Uterus (tissue), 4 donors: ENCODE measurements around the gene POLR3K. TPM values are rescaled to one million over a fixed set of nuclear protein-coding genes. Genes with fewer than 3 reads are reported as not detected.
"Not testable (repeated sequence)": the region's sequence is repeated elsewhere in the genome, so short reads cannot be mapped to it uniquely, and the experiment has no call there.

Experiments
- DNase-seq, 2 donors: peaks; one replicate each; pipeline ENCODE4 v3.0.0-alpha.2; 2019 to 2020
- H3K27ac ChIP-seq, 2 donors: fragments of 200-600 bp; sonication (generic); 1 replicate in 1 of 2; 2 replicates in 1 of 2; pipeline ENCODE4 v1.5.1; 2016 to 2018
- H3K27me3 ChIP-seq, 2 donors: fragments of 200-600 bp; sonication (generic); one replicate each; pipeline ENCODE4 v1.5.1; 2018 to 2019; ENCODE audit warnings: control low read depth in 1 of 2
- H3K36me3 ChIP-seq, 2 donors: fragments of 200-600 bp; sonication (generic); one replicate each; pipeline ENCODE4 v1.5.1; 2019; ENCODE audit warnings: control low read depth in 1 of 2
- H3K4me1 ChIP-seq, 2 donors: fragments of 200-600 bp; sonication (generic); one replicate each; pipeline ENCODE4 v1.5.1; 2018 to 2019; ENCODE audit warnings: control low read depth in 1 of 2
- H3K4me3 ChIP-seq, 2 donors: fragments of 200-600 bp; sonication (generic); 1 replicate in 1 of 2; 2 replicates in 1 of 2; pipeline ENCODE4 v1.5.1; 2018 to 2019; ENCODE audit warnings: mild to moderate bottlenecking in 1 of 2
- H3K9me3 ChIP-seq, 2 donors: fragments of 200-600 bp; sonication (generic); one replicate each; pipeline ENCODE4 v1.5.1; 2019; ENCODE audit warnings: control low read depth in 1 of 2
- POLR2A ChIP-seq, 2 donors: fragments of 450-650 bp; IDR thresholded peaks; one replicate each; pipeline ENCODE4 v1.6.1; 2016; ENCODE audit warnings: antibody characterized with exemption in 2 of 2, mild to moderate bottlenecking in 1 of 2, moderate library complexity in 1 of 2
- intact Hi-C: fragments of 100-400 bp; cut with DNase I; formaldehyde crosslinking; loops from one replicate; pipeline ENCODE4 v1.15.1; 2023; ENCODE audit warnings: low total_unique reads
- microRNA-seq: library from miRNA; unstranded; fragments of <30 nt; microRNA quantifications from one replicate; pipeline ENCODE4, GENCODE V29; 2016; ENCODE audit warnings: borderline microRNAs expressed, borderline replicate concordance
- small RNA-seq: library from RNA; depleted of rRNA; stranded (forward); fragments of <200 nt; gene quantifications from one replicate; pipeline ENCODE3, GENCODE V24; 2016
- total RNA-seq, 4 donors: library from RNA; depleted of rRNA in 3 of 4; stranded (reverse); fragments of >200 nt in 3 of 4; gene quantifications; one replicate each; pipeline versions ENCODE4 v1.1.0 to v1.2.4, GENCODE V29; 2014 to 2023
- TF ChIP-seq, protein P1 (sequence below), 4 experiments: fragments of 200-600 bp in 2 of 4; fragments of 450-650 bp in 2 of 4; sonication (generic) in 2 of 4; IDR thresholded peaks; one replicate each; pipeline ENCODE4 v1.5.1; 2016 to 2019; ENCODE audit warnings: antibody characterized with exemption in 4 of 4, mild to moderate bottlenecking in 2 of 4, moderate library complexity in 1 of 4
- donor health status: DM: yes; HTN: yes; CAD: no.

Gene POLR3K
- total RNA-seq, 4 donors from 2014 or later: 0.51 to 12.3 (median 4.0) TPM

DNA sequence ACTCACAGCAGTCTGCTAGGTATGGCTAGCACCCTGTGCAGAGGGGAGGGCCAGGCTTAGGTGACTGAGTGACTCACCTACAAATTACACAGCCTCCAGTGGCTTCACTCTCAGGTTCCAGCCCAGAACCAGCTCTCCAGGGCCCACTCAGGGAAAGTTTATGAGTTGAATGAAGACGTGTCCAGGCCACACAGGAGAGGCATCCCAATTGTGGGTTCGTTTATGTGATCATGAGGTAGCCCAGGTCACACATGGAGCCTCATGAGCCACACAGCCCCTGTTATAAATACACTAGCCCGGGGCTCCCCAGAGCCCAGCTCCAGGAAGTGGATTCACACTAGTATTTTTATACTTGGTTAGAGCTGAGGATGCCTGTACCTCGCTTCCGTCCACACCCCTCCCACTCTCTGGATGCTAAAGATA lies 27.5 kb downstream of the POLR3K start:
- H3K4me3 ChIP-seq, H3K36me3 ChIP-seq, H3K9me3 ChIP-seq, H3K27me3 ChIP-seq, DNase-seq, H3K27ac ChIP-seq, H3K4me1 ChIP-seq, intact Hi-C loops: not testable (repeated sequence)

DNA sequence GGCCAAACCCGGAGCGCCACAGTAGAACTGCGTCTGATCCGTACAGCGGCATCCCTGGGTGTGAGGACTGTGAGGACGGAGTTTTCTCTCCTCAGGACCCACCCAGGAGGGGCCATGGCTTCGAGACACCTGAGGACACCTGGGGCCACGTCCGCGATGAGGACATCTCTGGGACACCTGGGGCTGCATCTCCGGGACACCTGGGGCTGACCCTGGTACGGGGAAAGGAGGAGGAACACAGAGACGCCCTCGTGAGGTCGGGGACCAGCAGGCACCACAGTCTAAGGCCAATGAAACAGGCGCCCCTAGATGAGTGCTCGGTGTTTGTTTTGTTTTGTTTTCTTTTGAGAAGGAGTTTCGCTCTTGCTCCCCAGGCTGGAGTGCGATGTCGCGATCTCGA lies 29.3 kb downstream of the POLR3K start:
- H3K4me1 ChIP-seq, H3K4me3 ChIP-seq, H3K9me3 ChIP-seq, H3K27me3 ChIP-seq, intact Hi-C loops, H3K36me3 ChIP-seq, H3K27ac ChIP-seq, DNase-seq: not testable (repeated sequence)

DNA sequence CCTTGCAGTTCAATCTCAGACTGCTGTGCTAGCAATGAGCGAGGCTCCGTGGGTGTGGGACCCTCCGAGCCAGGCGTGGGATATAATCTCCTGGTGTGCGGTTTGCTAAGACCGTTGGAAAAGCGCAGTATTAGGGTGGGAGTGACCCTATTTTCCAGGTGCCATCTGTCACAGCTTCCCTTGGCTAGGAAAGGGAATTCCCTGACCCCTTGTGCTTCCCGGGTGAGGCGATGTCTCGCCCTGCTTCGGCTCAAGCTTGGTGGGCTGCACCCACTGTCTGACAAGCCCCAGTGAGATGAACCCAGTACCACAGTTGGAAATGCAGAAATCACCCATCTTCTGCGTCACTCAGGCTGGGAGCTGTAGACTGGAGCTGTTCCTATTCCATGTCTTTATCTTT lies 32.5 kb downstream of the POLR3K start:
- H3K4me3 ChIP-seq, intact Hi-C loops, H3K27me3 ChIP-seq, H3K9me3 ChIP-seq, H3K27ac ChIP-seq, H3K36me3 ChIP-seq, DNase-seq, H3K4me1 ChIP-seq: not testable (repeated sequence)

GRCh38 chr16:17062-17765 lies 36.2 kb downstream of the POLR3K start:
- H3K4me1 ChIP-seq, H3K9me3 ChIP-seq, DNase-seq, H3K27me3 ChIP-seq, H3K36me3 ChIP-seq, H3K4me3 ChIP-seq, intact Hi-C loops, H3K27ac ChIP-seq: not testable (repeated sequence)

GRCh38 chr16:10772-11171 lies 42.6 kb downstream of the POLR3K start:
- intact Hi-C loops, H3K36me3 ChIP-seq, H3K27ac ChIP-seq, H3K9me3 ChIP-seq, H3K4me3 ChIP-seq, H3K27me3 ChIP-seq, H3K4me1 ChIP-seq: not testable (repeated sequence)
- TF ChIP-seq, protein P1, sequence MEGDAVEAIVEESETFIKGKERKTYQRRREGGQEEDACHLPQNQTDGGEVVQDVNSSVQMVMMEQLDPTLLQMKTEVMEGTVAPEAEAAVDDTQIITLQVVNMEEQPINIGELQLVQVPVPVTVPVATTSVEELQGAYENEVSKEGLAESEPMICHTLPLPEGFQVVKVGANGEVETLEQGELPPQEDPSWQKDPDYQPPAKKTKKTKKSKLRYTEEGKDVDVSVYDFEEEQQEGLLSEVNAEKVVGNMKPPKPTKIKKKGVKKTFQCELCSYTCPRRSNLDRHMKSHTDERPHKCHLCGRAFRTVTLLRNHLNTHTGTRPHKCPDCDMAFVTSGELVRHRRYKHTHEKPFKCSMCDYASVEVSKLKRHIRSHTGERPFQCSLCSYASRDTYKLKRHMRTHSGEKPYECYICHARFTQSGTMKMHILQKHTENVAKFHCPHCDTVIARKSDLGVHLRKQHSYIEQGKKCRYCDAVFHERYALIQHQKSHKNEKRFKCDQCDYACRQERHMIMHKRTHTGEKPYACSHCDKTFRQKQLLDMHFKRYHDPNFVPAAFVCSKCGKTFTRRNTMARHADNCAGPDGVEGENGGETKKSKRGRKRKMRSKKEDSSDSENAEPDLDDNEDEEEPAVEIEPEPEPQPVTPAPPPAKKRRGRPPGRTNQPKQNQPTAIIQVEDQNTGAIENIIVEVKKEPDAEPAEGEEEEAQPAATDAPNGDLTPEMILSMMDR (IDR thresholded peaks at IDR 0.05): peak in 1 of 4 experiments; percentile 34
- peak; percentile 92 to 98 for DNase-seq

DNA sequence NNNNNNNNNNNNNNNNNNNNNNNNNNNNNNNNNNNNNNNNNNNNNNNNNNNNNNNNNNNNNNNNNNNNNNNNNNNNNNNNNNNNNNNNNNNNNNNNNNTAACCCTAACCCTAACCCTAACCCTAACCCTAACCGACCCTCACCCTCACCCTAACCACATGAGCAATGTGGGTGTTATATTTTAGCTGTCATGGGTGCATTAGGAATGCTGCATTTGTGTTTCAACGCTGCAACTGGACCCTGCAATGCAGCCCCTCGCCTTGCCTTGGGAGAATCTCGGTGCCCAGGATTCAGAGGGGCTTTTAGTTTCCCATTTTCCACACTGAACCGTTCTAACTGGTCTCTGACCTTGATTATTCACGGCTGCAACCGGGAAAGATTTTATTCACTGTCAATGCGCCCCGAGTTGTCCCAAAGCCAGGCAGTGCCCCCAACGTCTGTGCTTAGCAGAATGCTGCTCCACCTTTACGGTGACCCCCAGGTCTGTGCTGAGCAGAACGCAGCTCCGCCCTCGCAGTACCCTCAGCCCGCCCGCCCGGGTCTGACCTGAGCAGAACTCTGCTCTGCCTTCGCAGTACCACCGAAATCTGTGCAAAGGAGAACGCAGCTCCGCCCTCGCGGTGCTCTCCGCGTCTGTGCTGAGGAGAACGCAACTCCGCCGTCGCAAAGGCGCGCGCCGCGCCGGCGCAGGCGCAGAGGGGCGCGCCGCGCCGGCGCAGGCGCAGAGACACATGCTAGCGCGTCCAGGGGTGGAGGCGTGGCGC lies 43.3 kb downstream of the POLR3K start:
- intact Hi-C loops: no loop called here
- no peaks in the 10 kb centered on the region for H3K27me3 ChIP-seq
- TF ChIP-seq, protein P1 (IDR thresholded peaks at IDR 0.05): no peak
- no peak for TF ChIP-seq POLR2A (IDR thresholded peaks at IDR 0.05)
- H3K4me3 ChIP-seq: no peak overlapping the region
- H3K4me1 ChIP-seq: no peaks in the 10 kb centered on the region
- H3K9me3 ChIP-seq: no peaks in the 10 kb centered on the region
- H3K27ac ChIP-seq: no peak overlapping the region
- peak in 1 of 2 donors; percentile 41 for DNase-seq
- no peaks in the 10 kb centered on the region for H3K36me3 ChIP-seq

Small RNA genes within 50 kb of the gene (microRNA-seq; reads per million reads assigned to microRNA genes)
- not detected for gene MIR6859-4

Small RNA genes within 50 kb of the gene (small RNA-seq; reads per million reads assigned to genes)
- gene MIR6859-4: not detected
- not detected for gene Z69720.2

Other genes with a start within 250 kb of the POLR3K start
- gene SNRNP25, start 220 bp upstream of the POLR3K start, total RNA-seq: 10 to 100 TPM in 3 of 4 donors, 1 to 10 TPM in 1; 8.0 to 38.4 (median 21.6) TPM
- gene RHBDF1, start 19.0 kb upstream of the POLR3K start, total RNA-seq: 10 to 100 TPM; 14.7 to 79.0 (median 31.1) TPM
- 100 to 1,000 TPM in 1 of 4 donors, 10 to 100 TPM in 3; 35.7 to 305 (median 63.7) TPM for gene MPG, start 24.6 kb upstream of the POLR3K start, total RNA-seq
- gene NPRL3, start 85.1 kb upstream of the POLR3K start, total RNA-seq: 10 to 100 TPM; 13.9 to 34.8 (median 18.7) TPM
- gene HBZ, start 99.0 kb upstream of the POLR3K start, total RNA-seq: under 1 TPM in 1 of 4 donors, not detected in 3; 0.76 TPM
- gene HBM, start 112.4 kb upstream of the POLR3K start, total RNA-seq: 1 to 10 TPM in 1 of 4 donors, not detected in 3; 1.4 TPM
- 100 to 1,000 TPM in 3 of 4 donors, 10 to 100 TPM in 1; 52.8 to 638 (median 317) TPM for gene HBA2, start 119.3 kb upstream of the POLR3K start, total RNA-seq
- 100 to 1,000 TPM in 3 of 4 donors, 10 to 100 TPM in 1; 42.0 to 398 (median 263) TPM for gene HBA1, start 123.1 kb upstream of the POLR3K start, total RNA-seq
- 1 to 10 TPM in 1 of 4 donors, not detected in 3; 4.1 TPM for gene HBQ1, start 126.9 kb upstream of the POLR3K start, total RNA-seq
- gene LUC7L, start 175.8 kb upstream of the POLR3K start, total RNA-seq: 100 to 1,000 TPM in 2 of 4 donors, 10 to 100 TPM in 2; 47.6 to 118 (median 93.9) TPM
- 10 to 100 TPM in 2 of 4 donors, 1 to 10 TPM in 2; 5.6 to 65.5 (median 30.1) TPM for gene FAM234A, start 181.2 kb upstream of the POLR3K start, total RNA-seq
- gene RGS11, start 222.3 kb upstream of the POLR3K start, total RNA-seq: 1 to 10 TPM in 3 of 4 donors, not detected in 1; 1.1 to 2.4 (median 2.3) TPM
- gene ARHGDIG, start 227.0 kb upstream of the POLR3K start, total RNA-seq: 1 to 10 TPM in 1 of 4 donors, not detected in 3; 2.1 TPM
- gene PDIA2, start 229.6 kb upstream of the POLR3K start, total RNA-seq: under 1 TPM in 1 of 4 donors, not detected in 3; 0.97 TPM